Motor neuron (in vitro differentiated cells): ENCODE measurements around the gene BST2. TPM values are rescaled to one million over a fixed set of nuclear protein-coding genes. Genes with fewer than 3 reads are reported as not detected.

ENCODE experiments used
- ATAC-seq, 8 experiments: fragments of 200-7000 bp; cut with Tn5 transposase; replicated peaks in 6 of 8; 2 replicates each; pipeline ENCODE4 v1.8.0; 2021; ENCODE audit warnings: mild to moderate bottlenecking in 8 of 8, moderate library complexity in 8 of 8
- H3K27ac ChIP-seq, 2 donors: fragments of 250-450 bp; sonication (Bioruptor Pico); 2 replicates each; pipeline ENCODE4 v1.9.0; 2021; ENCODE audit warnings: antibody characterized with exemption in 2 of 2, mild to moderate bottlenecking in 2 of 2, moderate library complexity in 1 of 2
- H3K4me1 ChIP-seq, 2 donors: fragments of 250-450 bp; sonication (Bioruptor Pico); replicated peaks in 1 of 2; 2 replicates each; pipeline ENCODE4 v1.6.1; 2021; ENCODE audit warnings: antibody characterized with exemption in 2 of 2, mild to moderate bottlenecking in 2 of 2, moderate library complexity in 1 of 2
- H3K4me3 ChIP-seq, 5 donors: fragments of 250-450 bp; sonication (Bioruptor Pico); 2 replicates each; pipeline ENCODE4 v1.9.0; 2021; ENCODE audit warnings: antibody characterized with exemption in 5 of 5, mild to moderate bottlenecking in 5 of 5, moderate library complexity in 4 of 5
- WGBS, 10 experiments: fragments of 450-650 bp; shearing (Covaris generic); methylation state at CpG; one replicate each; pipeline ENCODE4 v1.0.0; 2022; 5-methylcytosine and 5-hydroxymethylcytosine counted together
- in situ Hi-C, 9 experiments: fragments of 400-800 bp; cut with MboI; loops; one replicate each; pipeline ENCODE4 v1.15.0; 2021; ENCODE audit warnings: low sequenced_read_pairs in 9 of 9, low pct_unique_long_range_greater_than_20kb in 2 of 9; ENCODE audit not compliant: unreplicated experiment in 9 of 9
- total RNA-seq, 8 experiments: library from RNA; unstranded; fragments of 300-600 nt; gene quantifications; 2 replicates each; pipeline versions ENCODE4 v1.2.3 to v1.2.4, GENCODE V29; 2022

The BST2 gene
- total RNA-seq, 8 experiments from 2014 or later, result 6.8 to 217 (median 31.0) TPM

DNA sequence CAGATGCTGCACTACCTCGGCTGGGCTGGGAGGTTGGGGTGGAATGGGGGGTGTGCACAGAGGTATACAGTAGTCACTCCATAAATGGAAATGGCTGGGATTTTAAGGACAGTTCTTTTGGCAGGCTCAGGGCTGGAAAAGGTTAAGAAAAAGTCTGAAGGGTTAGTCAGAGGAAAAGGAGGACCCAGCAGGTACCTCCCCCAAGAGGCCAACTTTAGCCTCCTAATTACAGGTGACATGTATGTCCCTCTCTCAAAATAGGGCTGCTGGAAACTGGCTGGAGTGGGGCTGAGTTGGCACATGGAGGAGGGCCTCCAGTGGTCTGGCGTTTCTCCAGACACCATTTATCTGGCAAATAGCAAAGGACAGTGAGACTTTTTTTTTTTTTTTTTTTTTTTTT lies 12.4 kb downstream of the BST2 start:
- Histone ChIP-seq H3K27ac (no peak overlapping the region), H3K4me3 (no peak overlapping the region), H3K4me1 (peaks cover 4 to 5% of the 10 kb centered on the region in 2 donors)
- in situ Hi-C loops, result no loop called here
- WGBS, 10 experiments, result 0 to 100% (median 42%) methylated on average over 1 of the region's 2 CpGs; no CpG with 5 or more reads in 4 of the 10 experiments
- ATAC-seq, result no peak

GRCh38 chr19:17391371-17392151 lies 13.9 kb downstream of the BST2 start:
- H3K4me1 ChIP-seq, result peaks cover 4 to 5% of the 10 kb centered on the region in 2 donors
- H3K4me3 ChIP-seq, result peak overlapping the region; percentile 31 to 40 (median 37)
- in situ Hi-C loops, result no loop called here
- no peak overlapping the region for H3K27ac ChIP-seq
- peak in 3 of 8 experiments; percentile 1 to 9 (median 4) for ATAC-seq
- WGBS, 10 experiments, result 0 to 41% (median 13%) methylated on average over 1 to 10 of the region's 26 CpGs; no CpG with 5 or more reads in 1 of the 10 experiments

DNA sequence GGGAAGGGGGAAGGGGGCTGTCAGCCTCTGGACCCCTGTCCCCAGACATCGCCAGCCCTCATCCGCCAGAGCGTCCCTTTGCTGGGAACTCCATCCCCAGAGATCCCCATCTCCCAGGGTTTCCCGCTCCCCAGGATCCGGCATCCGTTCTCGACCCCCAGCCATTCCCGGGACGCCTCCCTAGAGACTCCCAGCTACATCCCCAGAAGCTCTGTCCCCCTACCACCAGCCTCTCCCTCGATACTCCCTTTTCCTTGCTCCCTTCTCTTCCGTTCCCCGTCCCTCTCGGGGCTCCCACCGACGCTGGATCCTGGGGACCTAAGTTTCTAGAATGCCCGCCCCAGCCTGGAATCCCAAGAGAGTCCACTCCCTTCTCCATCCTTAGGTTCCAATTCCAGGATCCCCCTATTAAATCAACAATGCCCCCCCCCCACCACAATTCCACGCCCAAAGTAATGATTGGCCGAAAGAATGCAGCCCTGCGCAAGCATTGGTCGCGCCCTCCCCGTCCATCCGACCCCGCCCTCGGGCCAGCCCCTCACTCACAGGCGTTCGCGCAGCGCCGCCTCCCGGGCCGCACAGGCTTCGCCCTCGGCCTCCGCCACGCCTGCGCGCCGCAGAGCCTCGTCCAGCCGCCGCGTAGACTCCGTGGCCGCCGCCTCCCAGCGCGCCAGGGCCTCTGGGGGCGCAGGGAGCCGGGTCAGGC lies 14.6 kb downstream of the BST2 start:
- Histone ChIP-seq H3K27ac (peak overlapping the region in 1 of 2 donors; percentile 13), H3K4me3 (peak overlapping the region; percentile 31 to 40 (median 37)), H3K4me1 (peaks cover 4 to 5% of the 10 kb centered on the region in 2 donors)
- in situ Hi-C loops, result no loop called here
- 0 to 20% (median 4%) methylated on average over 1 to 10 of the region's 50 CpGs; no CpG with 5 or more reads in 4 of the 10 experiments for WGBS, 10 experiments
- peak; percentile 95 to 98 (median 96) for ATAC-seq

DNA sequence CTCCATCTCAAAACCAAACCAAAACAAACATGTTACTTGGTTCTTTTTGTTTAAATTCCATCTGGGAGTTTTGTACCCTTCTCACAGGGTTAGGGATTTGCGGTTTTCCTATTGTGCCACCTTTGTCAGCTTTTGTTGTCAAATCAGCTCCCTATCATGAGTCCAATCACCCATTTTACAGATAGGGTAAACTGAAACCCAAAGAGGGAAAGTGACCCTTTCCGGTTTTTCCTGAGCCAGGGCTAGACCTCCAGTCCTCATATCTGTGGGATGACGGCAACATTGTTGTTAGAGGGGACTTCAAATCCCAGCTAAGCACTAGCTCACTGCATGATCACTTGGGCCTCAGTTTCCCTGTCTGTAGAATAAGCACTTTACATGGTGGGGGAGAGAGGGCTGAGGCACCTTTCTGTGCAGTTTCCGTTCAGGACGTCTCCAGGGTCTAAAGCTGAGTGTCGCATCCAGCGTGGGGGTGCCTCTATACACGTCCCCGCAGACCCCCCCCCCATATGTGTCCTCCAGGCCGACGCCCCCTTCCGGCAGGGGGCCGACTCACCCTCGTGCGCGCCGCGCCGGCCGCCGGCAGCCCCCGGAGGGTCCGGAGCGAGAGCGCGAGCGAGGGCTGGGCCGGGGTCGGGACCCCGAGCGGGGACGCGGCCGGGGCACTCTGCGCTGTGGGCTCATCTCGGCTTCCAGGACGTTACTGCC lies 15.3 kb downstream of the BST2 start:
- WGBS, 10 experiments, result 0 to 83% (median 60%) methylated on average over 1 to 5 of the region's 37 CpGs; no CpG with 5 or more reads in 2 of the 10 experiments
- in situ Hi-C loops, result no loop called here
- peak overlapping the region; percentile 31 to 40 (median 37) for H3K4me3 ChIP-seq
- peaks cover 4 to 5% of the 10 kb centered on the region in 2 donors for H3K4me1 ChIP-seq
- ATAC-seq, result peak in 1 of 8 experiments; percentile 18
- peak overlapping the region in 1 of 2 donors; percentile 13 for H3K27ac ChIP-seq

DNA sequence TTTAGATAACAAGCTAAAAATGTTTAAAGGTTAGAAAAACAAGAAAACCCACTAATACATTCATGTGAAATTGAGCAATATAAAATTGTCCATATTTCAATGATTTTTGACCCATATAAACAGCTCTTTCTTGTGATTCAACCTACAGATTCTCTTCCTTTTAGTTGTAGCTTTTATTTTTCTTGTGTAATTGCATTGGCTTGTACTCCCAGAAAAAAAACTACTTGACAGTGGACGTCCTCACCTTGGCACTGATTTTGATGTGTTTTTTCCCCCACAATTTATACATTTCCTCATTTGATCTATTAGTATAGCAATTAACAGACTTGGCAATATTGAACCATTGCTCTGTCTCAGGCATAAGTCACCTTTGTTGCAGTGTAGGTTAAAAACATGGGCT lies 16.1 kb downstream of the BST2 start:
- WGBS, 10 experiments, result 0 to 67% (median 42%) methylated on average over 1 of the region's 1 CpG; no CpG with 5 or more reads in 2 of the 10 experiments
- H3K4me3 ChIP-seq, result no peak overlapping the region
- peaks cover 4 to 5% of the 10 kb centered on the region in 2 donors for H3K4me1 ChIP-seq
- in situ Hi-C loops, result no loop called here
- H3K27ac ChIP-seq, result no peak overlapping the region
- ATAC-seq, result no peak

- H3K4me1 ChIP-seq, result peaks cover 0 to 6% of the 10 kb centered on the region in 2 donors
- no peak overlapping the region for H3K4me3 ChIP-seq
- in situ Hi-C loops, result no loop called here
- 20 to 89% (median 33%) methylated on average over 1 to 10 of the region's 20 CpGs; no CpG with 5 or more reads in 4 of the 10 experiments for WGBS, 10 experiments
- H3K27ac ChIP-seq, result no peak overlapping the region
- ATAC-seq, result peak in 3 of 8 experiments; percentile 21 to 56 (median 38)
Measured at GRCh38 chr19:17385878-17386611, 19.4 kb downstream of the BST2 start.

DNA sequence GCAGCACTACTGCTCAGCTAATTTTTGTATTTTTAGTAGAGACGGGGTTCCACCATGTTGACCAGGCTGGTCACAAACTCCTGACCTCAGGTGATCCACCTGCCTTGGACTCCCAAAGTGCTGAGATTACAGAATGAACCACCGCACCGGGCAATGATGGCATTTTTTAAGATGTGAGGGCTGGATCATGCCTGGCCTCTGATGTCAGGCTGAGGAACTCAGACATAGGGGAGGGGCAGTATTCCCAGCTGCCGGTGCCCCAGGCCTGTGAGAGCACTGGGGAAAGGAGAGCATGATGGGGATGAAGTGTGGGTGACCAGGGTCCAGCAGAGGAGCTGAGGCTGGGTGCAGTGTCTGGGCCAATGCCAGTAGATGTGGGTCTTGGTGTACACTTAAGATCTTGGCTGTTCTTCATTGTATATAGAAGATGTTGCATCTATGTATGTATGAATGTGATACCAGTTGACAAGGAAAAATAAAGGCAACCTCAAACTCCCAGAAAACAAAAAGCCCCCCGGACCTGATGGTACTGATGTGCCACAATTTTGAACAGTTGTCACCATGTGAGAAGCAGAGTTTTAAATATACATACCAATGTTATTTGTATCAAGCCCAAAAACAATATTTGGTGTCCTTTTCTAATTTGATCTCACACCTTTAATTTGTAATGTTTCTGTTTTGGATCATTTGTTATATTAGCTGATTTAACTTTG lies 24.8 kb downstream of the BST2 start:
- Histone ChIP-seq H3K4me3 (no peak overlapping the region), H3K4me1 (peaks cover 0 to 6% of the 10 kb centered on the region in 2 donors), H3K27ac (no peak overlapping the region)
- WGBS, 10 experiments, result 80 to 100% (median 99%) methylated on average over 1 to 4 of the region's 5 CpGs; no CpG with 5 or more reads in 2 of the 10 experiments
- no peak for ATAC-seq
- in situ Hi-C loops, result no loop called here

DNA sequence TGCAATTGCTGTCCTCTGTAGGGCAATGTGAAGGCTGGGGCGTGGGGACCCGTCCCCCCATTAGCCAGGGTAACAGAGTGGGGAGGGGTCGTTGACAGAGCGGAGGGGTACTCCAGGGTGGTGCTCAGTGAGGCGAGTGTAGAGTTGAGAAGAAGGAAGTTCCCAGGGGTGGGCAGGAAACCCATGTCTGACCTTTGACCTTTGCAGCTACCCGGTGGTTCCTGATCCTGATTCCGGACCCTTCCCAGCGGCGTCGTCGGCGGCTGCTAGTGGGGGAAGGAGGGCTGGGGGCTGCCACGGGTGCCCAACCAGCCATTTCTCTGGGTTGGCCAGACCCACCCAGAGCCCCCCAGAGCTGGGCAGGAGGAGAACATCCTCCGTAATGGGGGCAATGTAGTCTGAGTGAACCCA lies 26.2 kb downstream of the BST2 start:
- no peak overlapping the region for H3K27ac ChIP-seq
- H3K4me1 ChIP-seq, result peaks cover 0 to 6% of the 10 kb centered on the region in 2 donors
- no peak for ATAC-seq
- in situ Hi-C loops, result no loop called here
- 7 to 100% (median 51%) methylated on average over 1 to 12 of the region's 14 CpGs; no CpG with 5 or more reads in 3 of the 10 experiments for WGBS, 10 experiments
- no peak overlapping the region for H3K4me3 ChIP-seq

DNA sequence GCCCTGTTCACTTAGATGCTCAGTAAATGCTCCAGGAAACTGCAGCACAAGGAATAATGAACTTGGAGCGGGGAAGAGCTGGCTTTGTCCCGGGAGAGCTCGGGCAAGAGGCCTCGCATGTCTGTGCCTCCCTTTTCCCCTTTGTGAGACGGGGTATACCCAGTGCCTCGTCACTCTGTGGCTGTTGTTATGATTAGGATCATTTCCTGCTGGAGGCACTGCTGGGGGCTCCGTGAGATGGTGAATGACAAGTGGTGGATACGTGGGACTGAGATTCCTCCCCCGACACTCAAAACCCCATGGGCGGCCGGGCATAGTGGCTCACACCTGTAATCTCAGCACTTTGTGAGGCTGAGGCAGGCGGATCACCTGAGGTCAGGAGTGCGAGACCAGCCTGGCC lies 27.2 kb downstream of the BST2 start:
- no peak for ATAC-seq
- Histone ChIP-seq H3K27ac (no peak overlapping the region), H3K4me1 (peaks cover 0 to 6% of the 10 kb centered on the region in 2 donors), H3K4me3 (no peak overlapping the region)
- 0 to 100% (median 69%) methylated on average over 1 to 8 of the region's 13 CpGs; no CpG with 5 or more reads in 4 of the 10 experiments for WGBS, 10 experiments
- in situ Hi-C loops, result no loop called here

DNA sequence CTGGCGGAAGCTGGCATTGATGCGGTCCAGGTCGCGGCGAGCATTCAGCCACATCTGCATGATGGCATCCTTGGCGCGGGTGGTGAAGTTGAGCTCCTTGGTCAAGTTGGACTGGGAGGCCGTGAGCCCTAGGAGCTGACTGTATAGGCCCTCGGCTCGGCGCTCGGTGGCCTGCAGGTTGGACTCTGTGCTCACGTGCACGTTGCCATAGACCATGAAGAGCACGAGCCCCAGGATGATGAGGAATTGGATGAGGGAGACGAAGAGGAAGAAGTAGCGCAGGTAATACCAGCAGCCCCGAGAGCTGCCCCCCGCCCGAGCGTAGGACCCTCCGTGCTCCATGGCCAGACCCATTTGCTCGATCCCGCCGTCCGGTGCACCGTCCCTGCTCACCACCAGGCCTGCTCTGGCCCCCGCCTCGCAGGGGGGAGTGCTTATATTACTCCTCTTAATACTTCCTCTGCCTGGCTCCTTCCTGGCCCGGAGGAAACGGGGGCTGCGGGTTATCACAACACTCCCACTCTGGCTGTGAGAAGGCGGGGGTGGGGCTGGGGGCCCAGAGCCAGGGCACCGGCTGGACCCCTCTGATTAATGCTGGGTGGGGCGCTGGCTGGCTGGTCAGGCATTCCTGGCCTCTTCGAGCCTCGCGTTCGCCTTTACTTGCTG lies 28.4 kb downstream of the BST2 start, which contains the start of gene PLVAP:
Gene PLVAP (minus strand): TSS at position 408 of the 666 bp plus-strand sequence. CDS start 54 bp downstream, at position 354.
- H3K4me3 ChIP-seq, result no peak within 1 kb of the TSS
- H3K4me1 ChIP-seq, result no peaks in the 10 kb centered on the region
- no peak within 1 kb of the TSS for H3K27ac ChIP-seq
- peak in 1 of 8 experiments; percentile 3 for ATAC-seq
- WGBS, 10 experiments, result 16 to 100% (median 80%) methylated on average over 1 to 15 of the region's 39 CpGs; no CpG with 5 or more reads in 5 of the 10 experiments
- in situ Hi-C loops, result no loop called here

DNA sequence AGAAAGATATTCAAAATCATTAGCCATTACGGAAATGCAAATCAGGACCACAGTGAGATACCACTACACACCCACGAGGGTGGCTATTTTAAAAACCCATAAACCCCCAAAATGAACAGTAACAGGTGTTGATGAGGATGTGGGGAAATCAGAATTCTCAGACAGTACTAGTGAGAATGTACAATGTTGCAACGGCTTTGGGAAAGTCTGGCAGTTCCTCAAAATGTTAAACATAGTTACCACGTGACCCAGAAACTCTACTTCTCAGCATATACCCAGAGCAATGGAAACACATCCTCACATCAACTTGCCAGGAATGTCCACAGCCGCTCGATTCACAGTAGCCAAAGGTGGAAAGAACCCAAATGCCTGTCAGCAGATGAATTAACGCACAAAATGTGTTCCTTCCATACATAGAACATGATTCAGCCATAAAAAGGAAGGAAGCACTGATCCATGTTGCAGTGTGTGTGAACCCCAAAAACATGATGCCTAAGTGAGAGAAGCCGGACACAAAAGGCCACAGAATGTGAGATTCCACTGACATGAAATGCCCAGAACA lies 35.3 kb downstream of the BST2 start:
- ATAC-seq, result peak in 3 of 8 experiments; percentile 38 to 78 (median 71)
- WGBS, 10 experiments, result 25 to 93% (median 70%) methylated on average over 2 to 8 of the region's 8 CpGs
- in situ Hi-C loops, result no loop called here
- no peak overlapping the region for H3K4me3 ChIP-seq
- no peaks in the 10 kb centered on the region for H3K4me1 ChIP-seq
- H3K27ac ChIP-seq, result no peak overlapping the region
